Stimulated activated CD8-positive, alpha-beta memory T cell treated with anti-CD3 and anti-CD28 coated beads, Interleukin-15, amount 100 ng/mL, for 4 hours (primary cell): Measurements from ENCODE around the gene GAMT.
A peak's percentile ranks its signal among the peaks of the same experiment; 100 is the strongest.
"Not testable (repeated sequence)": the region's sequence is repeated elsewhere in the genome, so short reads cannot be mapped to it uniquely, and the experiment has no call there.

Experiments
- DNase-seq, 2 donors: peaks; one replicate each; pipeline ENCODE4 v3.0.0-alpha.2; 2020; ENCODE audit warnings: low read depth in 2 of 2

The GAMT gene

GRCh38 chr19:1401138-1401888 lies at the start of gene GAMT:
GAMT (minus strand) TSS chr19:1401542; CDS start chr19:1401476, 66 bp downstream.
- peak in 1 of 2 donors; percentile 27 for DNase-seq

- no peak for DNase-seq
Measured at GRCh38 chr19:1449467-1450442, 48.4 kb upstream of the GAMT start, which contains the start of gene APC2. APC2 (plus strand) TSS chr19:1450121; CDS start chr19:1453002, 2,881 bp downstream.

GRCh38 chr19:1447944-1448343 lies 46.6 kb upstream of the GAMT start:
- no peak for DNase-seq

- DNase-seq: no peak
Measured at GRCh38 chr19:1447504-1447903, 46.2 kb upstream of the GAMT start.

GRCh38 chr19:1446713-1447481 lies 45.6 kb upstream of the GAMT start:
- no peak for DNase-seq

GRCh38 chr19:1445932-1446712 lies 44.8 kb upstream of the GAMT start:
- no peak for DNase-seq

- peak; percentile 45 to 55 for DNase-seq
Measured at GRCh38 chr19:1445185-1445931, 44.0 kb upstream of the GAMT start.

GRCh38 chr19:1441677-1442438 lies 40.5 kb upstream of the GAMT start:
- DNase-seq: no peak

GRCh38 chr19:1441022-1441426 lies 39.7 kb upstream of the GAMT start:
- no peak for DNase-seq

- no peak for DNase-seq
Measured at GRCh38 chr19:1440418-1440801, 39.1 kb upstream of the GAMT start.

- not testable (repeated sequence) for DNase-seq
Measured at GRCh38 chr19:1439525-1440417, 38.4 kb upstream of the GAMT start.

- no peak for DNase-seq
Measured at GRCh38 chr19:1438933-1439354, 37.6 kb upstream of the GAMT start.

GRCh38 chr19:1438035-1438932 lies 36.9 kb upstream of the GAMT start, which contains the start of gene RPS15:
RPS15 (plus strand) TSS chr19:1438396; CDS start chr19:1438426, 30 bp downstream.
- DNase-seq: peak; percentile 88 to 89

GRCh38 chr19:1437609-1438008 lies 36.3 kb upstream of the GAMT start:
- DNase-seq: no peak

- no peak for DNase-seq
Measured at GRCh38 chr19:1435378-1435989, 34.1 kb upstream of the GAMT start.

GRCh38 chr19:1434577-1435060 lies 33.3 kb upstream of the GAMT start:
- no peak for DNase-seq

- DNase-seq: no peak
Measured at GRCh38 chr19:1434040-1434366, 32.7 kb upstream of the GAMT start.
